ENCODE measurements around the gene JUN.

DNA sequence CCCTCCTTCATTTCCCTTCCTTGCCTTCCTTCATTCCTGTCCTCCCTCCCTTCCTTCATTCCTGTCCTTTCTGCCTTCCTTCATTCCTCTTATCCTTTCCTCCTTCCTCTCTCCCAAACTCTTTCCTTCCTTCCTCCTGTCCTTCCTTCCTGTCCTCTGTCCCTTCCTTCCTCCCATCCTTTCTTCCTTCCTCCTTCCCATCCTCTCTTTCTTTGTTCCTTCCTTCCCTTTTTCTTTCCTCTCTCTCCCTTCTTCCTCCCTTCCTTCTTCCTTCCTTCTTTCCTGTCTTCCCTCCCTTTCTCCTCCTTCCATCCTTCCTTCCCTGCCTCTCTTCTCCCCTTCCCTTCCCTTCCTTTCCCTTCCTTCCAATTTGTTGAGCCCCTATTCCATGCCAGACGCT is 15.8 kb upstream of the JUN start:
- TF ChIP-seq, protein P1, sequence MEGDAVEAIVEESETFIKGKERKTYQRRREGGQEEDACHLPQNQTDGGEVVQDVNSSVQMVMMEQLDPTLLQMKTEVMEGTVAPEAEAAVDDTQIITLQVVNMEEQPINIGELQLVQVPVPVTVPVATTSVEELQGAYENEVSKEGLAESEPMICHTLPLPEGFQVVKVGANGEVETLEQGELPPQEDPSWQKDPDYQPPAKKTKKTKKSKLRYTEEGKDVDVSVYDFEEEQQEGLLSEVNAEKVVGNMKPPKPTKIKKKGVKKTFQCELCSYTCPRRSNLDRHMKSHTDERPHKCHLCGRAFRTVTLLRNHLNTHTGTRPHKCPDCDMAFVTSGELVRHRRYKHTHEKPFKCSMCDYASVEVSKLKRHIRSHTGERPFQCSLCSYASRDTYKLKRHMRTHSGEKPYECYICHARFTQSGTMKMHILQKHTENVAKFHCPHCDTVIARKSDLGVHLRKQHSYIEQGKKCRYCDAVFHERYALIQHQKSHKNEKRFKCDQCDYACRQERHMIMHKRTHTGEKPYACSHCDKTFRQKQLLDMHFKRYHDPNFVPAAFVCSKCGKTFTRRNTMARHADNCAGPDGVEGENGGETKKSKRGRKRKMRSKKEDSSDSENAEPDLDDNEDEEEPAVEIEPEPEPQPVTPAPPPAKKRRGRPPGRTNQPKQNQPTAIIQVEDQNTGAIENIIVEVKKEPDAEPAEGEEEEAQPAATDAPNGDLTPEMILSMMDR (IDR thresholded peaks at IDR 0.05) = no peak
- no peak for TF ChIP-seq POLR2A (IDR thresholded peaks at IDR 0.05)
